M059J (cell line): Measurements from ENCODE around the gene PITPNC1. TPM values are rescaled to one million over a fixed set of nuclear protein-coding genes. Genes with fewer than 3 reads are reported as not detected.
A peak's percentile ranks its signal among the peaks of the same experiment; 100 is the strongest.
"Not testable (repeated sequence)": the region's sequence is repeated elsewhere in the genome, so short reads cannot be mapped to it uniquely, and the experiment has no call there.

Experiments used
- DNase-seq: peaks from one replicate; pipeline ENCODE4 v3.0.0-alpha.2; 2012; ENCODE audit warnings: low read depth
- total RNA-seq: library from RNA; depleted of rRNA; stranded (reverse); fragments of >200 nt; shearing (Covaris generic); gene quantifications from 2 replicates; pipeline ENCODE4 v1.2.3, GENCODE V29; 2014

Gene PITPNC1
- total RNA-seq, 1 experiment from 2014 or later, result 4.0 TPM

DNA sequence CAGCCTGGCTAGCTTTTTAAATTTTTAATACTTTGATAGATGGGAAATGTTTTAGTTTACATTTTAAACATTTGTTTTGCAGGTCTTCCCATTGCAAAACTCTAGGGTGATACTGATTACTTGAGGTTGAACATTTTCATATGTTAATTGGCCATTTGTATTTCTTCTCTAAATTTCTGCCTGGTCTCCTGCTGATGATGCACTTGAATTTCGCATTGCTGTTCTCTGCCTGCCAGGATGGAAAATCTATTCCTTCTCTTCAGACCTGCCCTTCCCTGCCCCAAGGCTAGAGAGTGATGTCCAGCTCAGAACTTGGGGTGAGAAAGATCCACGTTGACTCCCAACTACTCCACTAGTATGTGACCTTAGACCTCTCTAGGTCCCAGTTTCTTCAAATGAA, 134.7 kb downstream of the PITPNC1 start:
- no peak for DNase-seq

DNA sequence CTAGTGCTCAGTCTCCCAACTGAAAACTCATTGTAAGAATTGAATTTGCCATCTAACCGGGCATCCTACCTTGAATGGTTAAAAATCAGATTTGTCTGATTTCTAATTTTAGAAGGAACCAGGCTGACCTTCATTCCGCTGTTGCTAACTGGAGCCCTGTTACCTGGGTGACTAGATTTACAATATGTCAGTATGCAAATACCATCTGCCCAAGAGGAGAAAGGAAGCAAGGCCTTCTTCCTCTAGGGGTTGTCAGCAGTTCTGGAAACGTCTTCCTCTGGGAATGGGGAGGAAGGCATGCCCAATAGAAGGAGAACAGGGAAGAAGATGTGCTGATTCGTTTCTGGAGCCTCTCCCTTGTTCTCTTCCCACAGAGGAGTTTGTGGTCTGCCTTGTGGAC, 137.9 kb downstream of the PITPNC1 start:
- DNase-seq, result no peak

DNA sequence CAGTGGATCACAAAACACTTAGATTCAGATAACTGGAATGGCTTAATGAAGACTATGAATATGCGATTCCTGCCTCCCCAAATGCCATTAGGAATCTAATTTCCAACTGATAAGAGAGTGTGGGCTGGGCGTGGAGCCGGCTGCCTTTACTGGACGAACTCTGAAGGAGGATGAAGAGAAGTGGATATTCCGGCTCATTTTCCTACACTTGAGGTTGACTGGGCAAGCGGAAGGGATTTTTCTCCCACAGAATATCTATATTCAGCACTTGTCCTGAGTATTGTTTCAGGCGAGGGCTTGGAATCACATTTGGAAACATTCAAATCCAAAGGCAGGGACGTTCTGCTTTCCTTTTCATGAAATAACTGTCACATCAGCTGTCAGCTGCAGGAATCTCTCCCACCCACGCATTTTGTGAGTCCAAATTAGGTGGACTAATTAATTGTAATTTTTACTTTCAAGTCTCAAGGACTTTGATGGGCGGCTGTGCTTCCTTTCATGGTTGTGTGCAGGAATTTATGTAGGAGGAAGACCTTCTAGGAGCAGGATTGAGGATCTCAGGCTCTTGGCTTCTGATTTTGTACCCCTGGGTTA, 138.5 kb downstream of the PITPNC1 start:
- DNase-seq, result no peak

DNA sequence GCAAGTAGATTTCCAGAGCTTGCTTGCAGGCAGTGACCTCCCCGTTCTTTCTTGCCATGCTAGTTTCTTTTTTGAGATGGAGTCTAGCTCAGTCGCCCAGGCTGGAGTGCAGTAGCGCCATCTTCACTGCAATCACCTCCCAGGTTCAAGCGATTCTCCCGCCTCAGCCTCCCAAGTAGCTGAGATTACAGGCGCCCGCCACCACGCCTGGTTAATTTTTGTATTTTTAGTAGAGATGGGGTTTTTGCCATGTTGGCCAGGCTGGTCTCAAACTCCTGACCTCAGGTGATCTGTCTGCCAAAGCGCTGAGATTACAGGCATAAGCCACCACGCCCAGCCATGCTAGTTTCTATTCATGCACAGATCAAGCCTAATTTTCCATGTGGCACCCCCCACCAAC, 139.5 kb downstream of the PITPNC1 start:
- not testable (repeated sequence) for DNase-seq

DNA sequence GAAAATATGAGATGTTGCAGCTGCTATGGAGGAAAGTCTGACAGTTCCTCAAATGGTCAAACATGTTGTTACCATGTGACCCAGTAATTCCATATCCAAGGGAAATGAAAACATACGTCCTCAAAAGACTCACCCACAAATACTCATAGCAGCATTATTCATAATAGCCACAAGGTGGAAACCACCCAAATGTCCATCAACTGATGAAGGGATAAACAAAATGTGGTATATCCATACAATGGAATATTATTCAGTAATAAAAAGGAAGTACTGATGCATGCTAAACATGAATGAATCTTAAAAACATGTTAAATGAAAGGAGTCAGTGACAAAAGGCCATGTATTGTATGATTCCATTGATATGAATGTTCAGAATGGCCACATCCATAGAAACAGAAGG, 140.2 kb downstream of the PITPNC1 start:
- no peak for DNase-seq

DNA sequence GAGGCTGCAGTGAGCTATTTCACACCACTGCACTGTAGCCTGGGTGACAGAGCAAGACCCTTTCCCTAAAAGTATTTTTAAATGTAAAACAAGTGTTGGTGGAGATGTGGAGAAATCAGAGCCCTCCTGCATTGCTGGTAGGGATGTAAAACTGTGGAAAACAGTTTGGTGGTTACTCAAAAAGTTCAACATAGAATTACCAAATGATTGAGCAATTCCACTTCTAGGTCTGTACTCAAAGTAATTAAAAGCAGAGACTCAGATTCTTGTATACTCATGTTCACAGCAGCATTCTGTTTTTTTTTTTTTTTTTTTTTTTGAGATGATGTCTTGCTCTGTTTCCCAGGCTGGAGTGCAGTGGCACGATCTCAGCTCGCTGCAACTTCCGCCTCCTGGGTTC, 141.8 kb downstream of the PITPNC1 start:
- no peak for DNase-seq

DNA sequence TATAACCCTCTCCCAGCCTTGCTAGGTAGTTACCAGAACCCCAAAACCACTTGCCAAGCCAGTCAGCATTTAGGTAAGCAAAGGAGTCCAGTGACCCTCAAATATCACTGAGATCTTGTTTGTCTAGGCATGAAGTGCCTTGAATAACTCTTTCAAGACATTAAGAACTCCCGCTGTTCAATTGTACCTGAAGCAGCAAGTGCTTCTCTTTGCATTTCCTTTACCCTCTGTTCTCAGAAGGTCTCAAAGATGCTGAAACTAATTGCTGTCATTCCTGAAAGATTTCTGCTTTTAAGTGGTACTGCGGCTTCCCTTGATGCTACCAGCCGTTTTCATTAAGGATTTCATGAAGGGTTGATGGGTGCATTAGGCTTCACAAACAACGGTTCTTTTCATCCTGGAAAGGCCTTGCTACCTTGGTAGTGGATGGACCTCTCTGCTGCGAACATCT, 142.7 kb downstream of the PITPNC1 start:
- DNase-seq, result no peak

DNA sequence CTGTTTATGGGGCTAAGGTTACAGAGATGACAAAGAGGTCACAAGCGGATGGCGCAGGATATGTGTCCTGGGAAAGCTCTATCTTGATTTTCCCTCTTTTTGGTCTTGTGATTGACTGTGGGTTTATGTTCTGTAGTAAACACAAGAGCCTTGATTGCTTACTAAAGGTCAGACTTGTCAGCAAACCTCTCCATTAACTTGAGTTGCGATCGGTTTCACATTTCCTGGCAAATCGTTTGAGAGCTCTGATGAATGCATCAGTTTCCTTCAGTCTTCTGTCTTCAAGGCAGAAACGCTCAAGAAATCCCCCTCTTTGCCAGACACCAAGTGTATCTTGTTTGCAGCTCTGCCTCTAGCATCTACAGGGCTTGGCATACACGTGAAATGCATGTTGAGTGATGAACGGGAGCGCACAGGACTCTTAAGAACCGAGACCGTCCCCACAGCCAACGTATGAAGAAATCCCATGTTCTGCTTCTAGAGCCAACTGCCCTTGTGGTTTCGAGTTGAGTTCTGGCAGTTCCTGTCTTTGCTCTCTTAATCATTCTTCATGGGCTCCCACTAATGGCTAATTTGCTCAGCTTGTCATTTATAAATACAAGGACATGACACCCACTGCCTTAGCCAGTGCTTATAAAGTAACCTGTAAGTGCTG, 143.3 kb downstream of the PITPNC1 start:
- DNase-seq, result no peak

DNA sequence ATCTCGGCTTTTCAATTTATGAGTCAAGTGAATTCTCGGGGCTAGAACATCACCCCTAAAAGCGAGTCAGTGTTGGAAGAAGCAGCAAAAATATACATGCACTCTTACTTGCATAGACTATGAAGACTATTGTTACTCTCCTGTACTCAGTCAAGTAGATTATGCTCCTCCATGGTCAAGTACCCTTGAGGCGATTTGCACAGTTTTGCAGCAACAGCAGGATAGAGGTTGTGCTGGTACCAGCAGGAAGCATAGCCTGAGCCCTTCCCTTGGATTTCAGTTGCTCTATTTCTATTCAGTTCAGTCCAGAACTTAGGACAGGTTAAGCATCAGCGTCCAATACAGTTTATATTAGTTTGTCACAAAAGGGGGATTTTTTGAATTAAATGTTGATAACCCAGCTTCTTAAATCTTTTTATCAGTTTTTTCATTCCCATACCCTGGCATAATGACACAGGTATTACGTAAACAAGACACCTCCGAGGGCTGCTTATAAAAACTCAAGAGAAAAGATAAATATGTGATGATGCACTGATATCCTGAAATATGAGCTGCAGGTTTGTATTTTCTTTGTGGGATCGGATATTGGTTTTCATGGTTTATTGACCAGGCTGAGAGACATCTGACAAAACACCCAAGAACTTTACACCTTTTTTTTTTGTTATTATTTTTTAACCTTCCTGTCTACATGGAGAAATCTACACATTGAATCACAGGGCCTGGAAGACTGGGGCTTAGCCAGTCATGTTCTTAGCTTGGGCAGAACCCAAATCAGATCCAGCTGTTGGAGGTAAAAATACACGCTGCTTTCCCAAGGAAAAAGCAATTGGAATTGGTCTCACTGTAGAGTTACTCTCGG, 144.1 kb downstream of the PITPNC1 start:
- no peak for DNase-seq

DNA sequence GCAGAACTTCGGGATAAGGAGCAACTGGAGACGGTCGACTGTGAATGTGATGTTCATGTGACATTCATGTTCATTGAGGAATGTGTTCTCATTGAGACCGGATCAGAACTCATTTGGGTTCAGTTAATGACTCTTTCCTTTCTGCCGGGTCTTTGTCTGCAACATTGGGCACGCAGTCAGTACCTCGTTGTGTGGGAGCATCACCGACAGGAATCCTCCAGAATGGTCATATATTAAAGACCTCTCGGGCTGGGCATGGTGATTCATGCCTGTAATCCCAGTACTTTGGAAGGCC, 144.6 kb downstream of the PITPNC1 start:
- DNase-seq, result no peak

DNA sequence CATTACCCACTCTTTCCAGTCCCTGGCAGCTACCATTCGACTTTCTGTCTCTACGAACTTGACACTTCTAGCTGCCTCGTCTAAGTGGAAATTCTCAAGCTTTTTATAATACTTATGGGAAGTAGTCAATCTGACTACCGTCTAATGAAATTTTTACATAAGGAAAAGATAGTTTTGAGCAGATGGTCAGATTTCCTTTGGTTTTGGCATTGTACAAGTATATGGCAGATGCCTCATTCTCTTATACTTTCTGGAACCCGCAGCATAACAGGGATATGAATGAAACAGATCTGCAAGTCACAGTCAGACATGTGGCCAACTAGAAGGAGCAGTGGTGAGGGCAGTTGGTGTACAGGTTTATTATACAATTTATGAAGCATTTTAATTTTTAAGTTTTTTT, 146.0 kb downstream of the PITPNC1 start:
- DNase-seq, result no peak

DNA sequence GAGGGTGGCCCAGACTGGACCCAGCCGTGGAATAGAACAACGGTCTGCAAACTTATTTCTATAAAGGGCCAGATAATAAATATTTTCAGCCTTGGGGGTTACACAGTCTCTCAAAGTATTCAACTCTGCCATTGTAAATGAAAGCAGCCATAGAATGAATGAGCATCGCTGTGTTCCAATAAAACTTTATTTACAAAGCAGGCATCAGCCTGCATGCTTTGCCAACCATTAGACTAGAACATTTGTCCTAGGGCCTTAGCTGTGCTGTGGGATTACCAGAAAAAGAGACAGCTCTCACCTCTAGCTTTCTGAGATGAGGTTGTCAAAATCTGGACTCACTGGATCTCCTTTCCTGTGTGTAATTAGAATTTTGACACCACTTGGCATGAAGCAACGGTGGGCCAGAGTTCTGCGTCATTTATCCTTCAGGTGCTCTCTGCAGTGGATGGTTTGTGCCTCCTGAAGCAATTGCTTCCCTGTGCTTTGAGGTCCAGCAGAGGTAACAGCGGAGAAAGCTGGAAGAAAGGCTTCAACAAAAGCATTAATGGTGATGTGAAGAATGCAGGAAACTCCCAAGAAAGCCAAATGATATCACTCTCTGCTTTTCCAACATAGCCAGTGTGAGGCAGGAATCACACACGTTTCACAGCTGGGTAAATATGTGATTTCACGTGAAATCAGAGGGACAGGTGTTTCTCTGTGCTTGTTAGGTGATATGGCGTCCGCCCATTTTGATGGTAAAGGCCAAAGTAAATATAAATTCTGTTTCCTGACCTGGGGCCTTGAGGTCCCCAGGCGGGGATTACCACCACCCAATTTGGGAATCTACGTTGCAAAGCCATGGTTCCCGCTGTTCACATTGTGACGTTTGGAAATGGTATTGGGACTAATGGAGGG, 148.4 kb downstream of the PITPNC1 start:
- no peak for DNase-seq

DNA sequence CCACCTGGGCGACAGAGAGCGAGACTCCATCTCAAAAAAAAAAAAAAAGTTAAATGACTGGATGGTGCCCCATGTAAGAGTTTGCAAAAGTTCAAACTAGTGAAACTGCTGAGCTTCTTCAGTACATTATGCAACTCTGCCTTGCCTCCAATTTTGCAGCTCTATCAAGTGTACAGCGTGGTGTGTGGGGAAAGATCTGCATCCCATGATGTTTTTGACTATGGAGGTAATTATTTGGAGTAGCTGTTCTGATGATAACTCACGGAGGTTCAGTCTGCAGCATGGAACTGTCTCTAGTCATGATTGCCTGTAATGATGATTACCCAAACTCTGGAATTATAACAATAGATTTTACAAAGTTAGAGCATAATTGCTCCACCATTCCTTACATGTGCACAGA, 149.6 kb downstream of the PITPNC1 start:
- no peak for DNase-seq

DNA sequence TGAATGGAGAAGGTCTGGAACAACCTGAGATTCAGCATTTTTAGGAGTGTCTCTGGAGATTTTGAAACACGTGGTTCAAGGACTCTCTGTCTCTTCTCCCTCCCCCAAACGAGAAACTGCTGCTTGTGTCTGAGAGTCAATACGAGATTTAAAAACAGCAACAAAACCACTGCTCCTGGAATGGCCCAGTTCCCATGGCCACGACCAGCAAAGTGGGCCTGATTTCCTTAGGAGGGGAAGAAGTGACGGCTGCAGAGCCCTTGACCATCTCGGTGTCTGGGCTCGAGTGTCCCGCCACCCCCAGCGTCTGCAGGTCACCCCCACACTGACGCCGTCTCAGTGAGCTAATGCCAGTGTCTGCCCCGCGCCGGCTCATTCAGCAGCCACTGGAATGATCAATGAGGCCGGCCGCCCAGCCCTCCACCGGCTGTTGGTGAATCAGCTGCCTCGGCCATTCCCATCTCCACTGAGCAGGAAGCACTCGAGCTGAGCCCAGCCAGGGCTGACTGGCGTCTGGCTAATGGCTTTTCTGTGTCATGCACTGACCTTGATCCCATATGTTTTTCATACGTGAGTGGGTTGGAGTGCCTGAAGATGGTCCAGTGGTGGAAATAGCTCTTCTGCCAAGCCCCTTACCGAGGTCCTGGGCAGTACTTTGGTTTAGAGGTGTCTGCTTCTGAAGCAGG, 151.8 kb downstream of the PITPNC1 start:
- DNase-seq, result peak; percentile 83

DNA sequence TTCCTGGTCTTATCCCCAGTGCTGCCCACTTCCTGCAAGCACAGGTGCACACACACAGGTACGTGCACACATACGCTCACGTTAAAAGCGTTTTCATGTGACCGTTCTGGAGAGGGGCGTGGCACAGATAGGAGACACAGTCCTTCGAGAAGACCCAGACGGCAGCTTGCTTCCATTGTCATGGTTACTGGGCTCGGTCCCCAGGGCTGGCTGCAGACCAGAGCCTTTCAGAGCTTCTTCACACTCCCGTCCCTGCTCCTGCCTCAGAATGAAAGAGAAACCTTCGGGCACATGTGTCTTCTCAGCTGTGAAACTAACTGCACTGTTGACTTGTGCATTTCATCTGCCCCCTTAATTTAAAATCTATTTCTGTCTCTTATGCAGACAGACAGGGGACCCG, 154.2 kb downstream of the PITPNC1 start:
- DNase-seq, result no peak

DNA sequence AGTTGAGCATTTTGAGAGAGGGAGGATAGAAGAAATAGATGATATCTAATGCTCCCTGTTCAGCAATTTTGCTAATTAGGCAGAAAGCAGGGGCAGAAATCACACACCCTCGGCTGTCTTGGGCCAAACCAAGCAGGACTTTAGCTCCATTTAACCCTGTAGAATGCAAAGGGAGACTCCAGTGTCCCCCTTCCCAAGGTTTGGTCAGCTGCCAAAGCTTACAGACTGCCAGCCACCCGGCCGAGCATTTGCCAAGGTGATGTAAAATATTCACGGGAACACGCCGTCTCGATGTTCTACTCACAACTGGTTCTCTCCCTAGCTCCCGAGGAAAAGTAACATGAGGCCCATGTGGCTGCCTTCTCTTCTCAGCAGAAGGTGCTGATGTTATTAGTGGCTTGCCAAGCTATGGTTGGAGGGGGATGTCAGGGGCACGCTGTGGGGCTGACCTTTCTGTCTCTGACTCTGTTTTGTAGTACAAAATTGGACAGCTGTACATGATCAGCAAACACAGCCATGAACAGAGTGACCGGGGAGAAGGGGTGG, 155.3 kb downstream of the PITPNC1 start:
- DNase-seq, result no peak

DNA sequence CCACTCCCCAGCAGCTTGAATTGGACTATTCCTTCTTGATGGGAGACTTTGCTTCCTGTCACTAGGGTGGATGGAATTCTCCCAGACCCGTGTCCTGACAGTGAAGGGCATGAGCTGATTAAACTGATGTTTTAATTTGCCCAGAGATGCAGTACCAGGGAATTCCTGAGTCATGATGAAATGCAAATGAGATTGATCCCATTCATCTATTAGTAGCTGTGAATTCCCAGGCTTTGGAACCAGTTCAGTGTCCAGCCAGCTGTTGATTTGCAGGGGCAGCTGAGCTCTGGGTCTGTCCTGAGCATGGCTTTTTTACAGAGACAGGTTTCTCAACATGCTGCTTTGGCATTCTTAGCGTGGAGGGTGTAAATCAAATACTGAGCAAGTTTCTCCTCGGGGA, 157.9 kb downstream of the PITPNC1 start:
- peak; percentile 13 for DNase-seq

DNA sequence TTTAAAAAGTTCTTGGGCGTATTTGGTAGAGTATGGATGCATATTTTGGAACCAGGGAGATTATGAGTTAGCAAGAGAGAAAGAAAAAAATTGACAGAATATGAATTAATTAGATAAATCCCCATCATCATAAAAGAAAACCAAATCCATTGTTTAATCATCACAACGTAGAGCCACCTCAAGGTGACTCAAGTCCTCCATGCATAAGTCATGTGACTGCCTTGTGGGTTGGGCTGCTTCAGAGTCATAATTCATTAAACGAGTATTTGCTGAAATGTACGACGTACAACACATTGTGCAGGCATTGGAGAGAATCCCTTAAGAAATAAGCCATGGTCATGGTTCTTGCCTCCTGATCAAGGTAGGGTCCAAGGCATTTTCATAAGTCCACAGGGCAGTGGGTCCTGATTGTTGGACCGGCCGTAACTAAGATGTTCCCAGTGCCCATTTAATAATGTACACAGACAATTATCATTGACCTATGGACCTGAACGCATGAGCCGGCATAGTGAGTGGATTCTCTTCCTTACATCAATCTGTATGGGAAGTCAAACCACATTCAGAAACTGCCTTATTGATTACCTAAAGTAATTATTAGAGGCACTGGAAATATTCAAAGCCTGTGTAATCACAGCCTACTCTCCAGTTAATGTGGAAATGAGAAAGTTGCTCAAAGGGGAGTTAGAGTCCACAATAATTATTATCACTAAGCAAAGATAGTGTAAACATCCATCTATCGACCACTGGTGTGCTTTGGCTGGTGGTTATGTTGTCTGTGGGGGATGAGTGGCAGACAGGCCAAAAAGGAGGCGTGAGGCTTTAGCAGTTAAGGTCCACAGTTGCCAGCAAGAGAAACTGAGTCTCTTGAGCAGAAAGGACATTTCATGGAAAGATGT, 165.4 kb downstream of the PITPNC1 start:
- DNase-seq, result no peak

DNA sequence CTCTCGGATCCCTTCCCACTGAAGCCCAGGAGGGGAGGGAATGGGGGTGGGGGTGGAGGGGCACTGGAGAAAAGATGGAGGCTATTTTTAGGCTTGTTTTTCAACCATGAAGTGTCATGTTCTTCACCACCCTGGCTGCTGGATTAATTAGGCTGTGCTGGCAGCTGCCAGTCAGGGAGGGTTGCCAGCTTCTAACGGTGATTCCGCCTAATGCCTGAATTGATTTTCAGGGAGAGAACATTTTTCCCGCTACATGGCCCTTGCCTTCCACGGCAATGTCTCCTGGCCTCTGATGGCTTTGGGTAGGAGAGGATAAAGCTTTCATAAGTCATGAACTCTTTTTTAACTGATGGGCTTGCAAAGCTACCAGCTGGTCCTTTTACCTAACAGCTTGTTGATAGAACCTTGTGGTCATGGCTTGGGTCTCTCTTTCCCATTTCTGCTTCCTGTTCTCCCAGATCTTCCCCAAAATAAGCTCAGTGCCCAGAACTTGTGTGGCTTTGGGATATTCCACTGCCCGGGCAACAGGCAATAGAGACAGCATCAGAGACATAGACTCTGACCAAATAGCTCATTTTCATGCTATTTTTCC, 167.4 kb downstream of the PITPNC1 start:
- DNase-seq, result no peak
